OCI-M2 (cell line): ENCODE results near the gene NUP214.

Experiments
- DNase-seq: peaks from one replicate; lab custom pipeline; 2025; ENCODE audit not compliant: unreplicated experiment; lab: John Stamatoyannopoulos, UW

The NUP214 gene

DNA sequence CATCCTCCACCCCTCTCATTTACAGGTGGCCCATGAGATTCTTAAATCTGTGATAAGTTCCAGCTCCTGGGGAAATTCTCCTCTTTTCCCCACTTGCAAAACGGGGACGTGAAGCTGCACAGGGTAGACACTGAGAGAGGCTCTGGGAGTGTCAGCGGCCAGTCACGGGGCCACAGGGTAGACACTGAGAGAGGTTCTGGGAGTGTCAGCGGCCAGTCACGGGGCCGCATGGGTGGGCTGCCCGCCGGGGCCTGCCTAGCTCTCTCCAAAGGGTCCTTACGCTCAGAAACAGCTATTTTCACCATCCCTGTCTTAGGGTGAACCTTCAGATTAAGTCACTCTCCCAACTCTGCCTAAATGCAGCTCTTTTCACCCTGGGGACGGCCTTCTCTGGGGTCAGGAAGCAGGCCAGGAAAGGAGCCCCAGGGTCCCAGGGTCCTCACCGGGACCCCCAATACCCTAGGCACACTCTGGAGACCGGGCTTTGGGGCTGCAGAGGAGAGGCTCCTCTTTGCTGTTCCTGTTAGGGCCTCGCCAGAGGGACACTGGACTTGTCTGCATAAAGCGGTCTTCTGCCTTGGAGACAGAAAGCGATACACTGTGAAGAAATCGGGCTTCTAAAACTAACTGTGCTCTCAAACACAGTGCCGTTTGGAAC lies 149.4 kb downstream of the NUP214 start:
- DNase-seq = no peak

- no peak for DNase-seq
Observed at GRCh38 chr9:131275332-131276093, 150.1 kb downstream of the NUP214 start.

DNA sequence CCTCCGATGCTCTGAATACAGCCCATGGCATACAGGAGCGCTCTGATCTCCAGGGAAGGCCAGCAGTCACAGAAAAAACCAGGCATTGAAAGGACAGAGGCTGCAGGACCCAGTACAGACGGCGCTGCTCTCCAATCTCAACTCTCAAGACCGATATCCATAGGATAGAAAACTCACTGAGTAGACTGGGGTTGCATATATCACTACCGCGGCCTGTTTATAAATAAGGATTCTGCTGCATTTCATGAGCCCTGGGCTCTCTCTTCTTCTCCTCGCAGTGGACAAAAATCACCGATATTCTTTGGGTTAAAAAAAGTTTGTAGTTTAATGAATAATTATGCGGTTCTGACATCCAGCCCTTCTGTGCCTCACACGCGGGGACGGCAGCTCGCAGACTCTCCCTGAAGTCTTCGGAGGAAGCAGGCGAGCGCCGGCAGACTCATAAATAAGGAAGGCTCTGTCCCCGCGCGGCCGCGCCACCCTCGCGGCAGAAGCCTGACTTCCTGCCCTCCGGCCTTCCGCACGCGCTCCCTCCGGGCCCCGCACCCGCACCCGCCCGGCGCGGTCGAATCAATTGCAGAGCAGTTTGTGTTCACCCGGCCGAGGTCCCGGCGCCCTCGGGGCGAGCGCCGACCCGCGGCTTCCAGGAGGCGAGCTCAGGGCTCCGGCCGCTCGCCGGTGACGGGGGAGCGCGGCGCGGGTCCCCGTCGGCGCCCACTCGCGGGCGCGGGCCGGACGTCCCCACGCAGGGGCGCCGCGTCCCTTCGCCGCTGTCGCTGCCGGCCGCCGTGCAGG lies 150.9 kb downstream of the NUP214 start, which contains the start of gene FAM78A:
Gene FAM78A, minus strand, starts transcription at position 417 of the 795 bp plus-strand sequence. Its CDS starts 331 bp downstream, at position 86.
- no peak for DNase-seq

GRCh38 chr9:131276891-131277286 lies 151.5 kb downstream of the NUP214 start:
- no peak for DNase-seq

DNA sequence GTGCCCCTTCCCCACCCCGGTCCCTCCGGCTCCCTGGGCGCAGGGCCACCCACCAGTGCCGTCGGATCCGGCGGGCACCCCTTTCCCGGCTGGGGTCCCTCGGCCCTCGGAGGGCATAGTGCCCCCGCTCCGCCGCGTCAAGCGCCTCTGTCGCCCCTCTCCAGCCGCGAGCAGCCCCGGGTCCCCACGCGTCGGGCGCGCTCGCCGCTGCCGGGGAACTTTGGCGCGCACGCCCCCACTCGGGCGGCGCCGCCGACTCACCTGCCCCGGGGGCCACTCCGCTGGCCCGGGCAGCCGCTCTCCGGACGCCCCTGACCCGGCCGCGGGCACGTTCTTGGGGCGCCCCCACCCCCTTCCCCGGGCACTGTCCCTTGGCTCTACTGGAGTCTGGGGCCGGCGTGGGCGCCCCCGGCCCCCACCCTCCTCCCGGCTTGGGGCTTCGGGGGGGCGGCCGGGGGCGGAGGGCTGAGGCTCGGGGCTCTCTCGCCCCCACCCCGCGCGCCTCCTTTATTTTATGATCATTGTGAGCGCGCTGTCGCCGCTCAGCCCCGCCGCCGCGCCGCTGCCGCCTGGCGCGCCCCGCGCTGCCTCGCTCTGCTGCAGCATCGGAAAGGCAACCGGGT lies 152.0 kb downstream of the NUP214 start:
- DNase-seq = no peak

GRCh38 chr9:131277910-131278701 lies 152.7 kb downstream of the NUP214 start:
- no peak for DNase-seq

DNA sequence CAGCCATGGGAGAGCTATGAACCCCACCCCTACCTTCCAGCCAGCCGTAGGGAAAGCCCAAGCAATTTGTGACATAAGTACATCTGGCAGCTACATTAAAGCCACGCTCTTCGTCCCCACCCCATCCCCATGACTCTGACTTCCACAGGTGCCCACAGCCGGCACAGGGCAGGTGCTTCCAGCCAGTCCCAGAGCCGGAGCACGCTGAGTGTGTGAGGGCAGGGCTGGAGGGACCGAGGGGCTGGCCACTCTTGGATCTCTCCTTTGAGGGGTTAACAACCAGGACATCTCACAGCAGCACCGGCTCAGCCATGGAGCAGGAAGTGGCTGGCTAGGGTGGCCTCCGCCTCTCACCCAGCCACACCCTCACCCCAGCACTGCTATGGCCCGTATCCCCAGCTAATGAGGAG lies 153.3 kb downstream of the NUP214 start:
- DNase-seq = no peak

- DNase-seq = no peak
Observed at GRCh38 chr9:131279196-131279862, 153.9 kb downstream of the NUP214 start.

DNA sequence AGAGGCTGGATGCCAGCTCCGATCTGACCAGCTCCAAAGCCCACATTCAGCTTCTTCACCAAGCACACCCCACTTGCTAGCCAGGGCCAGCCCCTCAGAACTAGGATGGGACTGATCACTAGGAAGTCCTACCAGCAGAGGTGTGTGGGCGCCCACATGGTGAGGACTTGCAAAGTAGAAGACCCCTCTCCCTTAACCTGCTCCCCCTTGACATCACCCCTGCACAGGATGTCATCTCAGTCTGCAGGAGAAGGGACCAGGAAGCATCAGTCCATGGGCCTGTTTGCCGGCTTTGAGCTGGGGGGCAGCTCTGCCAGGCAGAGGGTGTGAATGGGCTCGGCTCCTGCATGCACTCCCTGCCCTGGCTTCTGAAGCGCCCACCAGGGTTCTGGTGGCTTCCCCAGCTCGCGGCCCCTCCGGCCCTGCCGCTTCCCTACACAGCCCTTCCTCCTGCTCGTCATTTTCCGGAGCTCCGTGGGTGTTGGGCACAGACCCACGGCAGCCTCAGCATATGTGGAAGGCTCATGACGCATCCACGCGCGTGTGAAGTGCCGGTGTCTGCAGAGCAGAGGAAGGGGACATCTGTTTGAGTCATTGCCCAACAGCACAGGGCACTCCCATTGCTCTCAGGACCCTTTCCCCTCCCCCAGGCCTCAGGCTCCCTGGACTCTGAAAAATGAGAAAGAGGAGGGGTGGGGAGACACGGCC lies 154.6 kb downstream of the NUP214 start:
- no peak for DNase-seq

- no peak for DNase-seq
Observed at GRCh38 chr9:131280660-131281059, 155.3 kb downstream of the NUP214 start.

DNA sequence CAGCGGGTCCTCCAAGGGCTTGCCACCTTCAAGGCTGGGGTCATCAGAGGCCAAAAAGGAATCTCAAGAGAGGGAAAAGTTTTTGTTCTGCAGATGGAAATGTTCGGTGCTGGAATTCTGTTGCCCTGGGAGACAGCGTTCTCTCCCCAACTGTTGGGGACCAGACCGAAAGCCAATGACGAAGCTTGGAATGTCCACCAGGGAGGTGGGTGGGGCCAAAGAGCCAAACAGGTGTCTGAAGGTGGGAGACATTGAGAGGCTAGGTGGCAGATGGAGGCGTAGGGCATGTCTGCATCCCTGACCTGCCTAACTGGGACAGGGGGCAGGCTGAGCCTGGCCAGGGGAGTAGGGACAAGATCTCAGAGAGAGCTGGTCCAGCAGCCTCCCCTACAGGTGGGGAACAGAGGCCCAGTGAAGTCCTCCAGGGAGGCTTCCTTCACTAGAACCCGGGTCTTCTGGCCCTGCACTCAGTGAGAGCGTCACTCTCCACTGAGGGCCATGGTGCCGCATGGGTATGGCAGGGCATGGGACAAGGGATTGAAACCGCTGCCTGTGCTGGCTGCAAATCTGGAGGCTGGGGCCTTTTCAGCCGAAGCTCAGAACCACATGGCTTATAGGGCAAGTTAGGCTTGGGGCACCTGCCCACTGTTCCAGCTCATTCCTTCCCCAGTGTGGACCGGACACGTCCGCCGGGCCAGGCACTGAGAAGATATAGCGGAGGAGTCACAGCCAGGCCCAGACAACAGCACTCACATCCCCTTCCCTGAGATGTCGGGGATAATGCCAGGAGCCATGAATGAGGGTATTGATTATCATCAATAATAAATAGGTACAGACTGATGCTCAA lies 156.0 kb downstream of the NUP214 start:
- no peak for DNase-seq

- DNase-seq = no peak
Observed at GRCh38 chr9:131282175-131282574, 156.8 kb downstream of the NUP214 start.

- DNase-seq = no peak
Observed at GRCh38 chr9:131282688-131283422, 157.5 kb downstream of the NUP214 start.
